Kidney glomerular epithelial cell (primary cell): Measurements from ENCODE around the gene CACNB4.

Experiments used
- DNase-seq: peaks from one replicate; lab custom pipeline; 2025; lab: John Stamatoyannopoulos, UW

Gene CACNB4

DNA sequence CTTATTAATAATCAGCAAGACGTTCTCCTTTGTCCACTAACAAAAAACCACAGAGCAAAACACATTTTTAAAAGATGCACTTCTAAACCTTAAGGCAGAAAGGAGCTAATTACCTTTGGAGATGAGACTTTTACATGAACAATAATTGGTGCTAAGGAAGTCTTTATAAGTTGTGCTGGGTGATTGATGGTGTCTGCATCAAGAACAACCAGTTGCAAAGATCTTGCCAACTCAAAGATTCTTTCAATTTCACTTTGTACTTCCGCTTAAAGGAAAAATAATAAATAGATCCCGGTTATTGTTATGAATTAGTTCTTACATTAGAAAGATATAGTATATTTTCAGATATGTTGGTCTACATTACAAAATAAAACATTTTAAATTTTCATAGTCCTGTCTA, 243.7 kb downstream of the CACNB4 start:
- no peak for DNase-seq

GRCh38 chr2:151853070-151853758, 245.6 kb downstream of the CACNB4 start:
- peak; percentile 12 for DNase-seq

- DNase-seq, result no peak
Measured at GRCh38 chr2:151852260-151853069, 246.4 kb downstream of the CACNB4 start.

- DNase-seq, result peak; percentile 86
Measured at GRCh38 chr2:151851761-151852160, 247.1 kb downstream of the CACNB4 start.

- DNase-seq, result no peak
Measured at GRCh38 chr2:151849413-151850010, 249.3 kb downstream of the CACNB4 start.

GRCh38 chr2:151845884-151846283, 253.0 kb downstream of the CACNB4 start:
- no peak for DNase-seq

GRCh38 chr2:151845481-151845880, 253.4 kb downstream of the CACNB4 start:
- no peak for DNase-seq

GRCh38 chr2:151844211-151844896, 254.5 kb downstream of the CACNB4 start:
- DNase-seq, result no peak

GRCh38 chr2:151843691-151844061, 255.2 kb downstream of the CACNB4 start:
- no peak for DNase-seq

- no peak for DNase-seq
Measured at GRCh38 chr2:151842830-151843690, 255.8 kb downstream of the CACNB4 start.

DNA sequence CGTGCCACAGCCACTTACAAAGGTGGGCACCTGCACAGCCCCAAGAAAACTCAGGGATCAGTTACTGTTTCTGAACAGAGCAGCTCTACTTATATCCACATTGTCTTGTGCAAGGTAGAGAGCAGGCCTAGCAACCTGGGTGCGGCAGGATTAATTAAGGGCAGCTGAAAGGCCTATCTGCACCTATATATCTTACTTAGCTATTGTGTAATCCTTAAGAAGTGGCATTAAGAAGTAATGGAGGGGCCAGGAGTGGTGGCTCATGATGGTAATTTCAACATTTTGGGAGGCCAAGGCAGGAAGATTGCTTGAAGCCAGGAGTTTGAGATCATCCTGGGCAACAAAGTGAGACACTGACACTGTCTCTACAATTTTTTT, 257.8 kb downstream of the CACNB4 start:
- no peak for DNase-seq

GRCh38 chr2:151840216-151841046, 258.4 kb downstream of the CACNB4 start:
- DNase-seq, result no peak

GRCh38 chr2:151837926-151838325, 260.9 kb downstream of the CACNB4 start:
- no peak for DNase-seq

DNA sequence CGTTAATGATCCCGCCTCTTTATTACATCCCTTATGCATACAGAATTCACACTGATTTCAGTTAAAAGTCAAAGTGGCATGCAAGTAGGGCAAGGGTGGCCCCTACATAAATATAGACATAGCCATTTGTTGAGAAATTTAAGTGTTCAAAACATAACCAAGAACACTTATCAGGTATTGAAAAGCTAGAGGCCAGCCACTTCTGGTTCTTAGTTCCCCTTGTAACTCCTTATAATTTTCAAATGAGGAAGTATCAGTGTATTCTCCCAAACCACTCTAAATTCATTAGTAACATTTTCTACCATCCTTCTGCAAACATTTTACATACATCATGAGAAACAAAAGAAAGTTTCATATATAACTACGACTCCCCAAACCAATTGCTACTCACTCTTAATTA, 264.9 kb downstream of the CACNB4 start:
- no peak for DNase-seq

DNA sequence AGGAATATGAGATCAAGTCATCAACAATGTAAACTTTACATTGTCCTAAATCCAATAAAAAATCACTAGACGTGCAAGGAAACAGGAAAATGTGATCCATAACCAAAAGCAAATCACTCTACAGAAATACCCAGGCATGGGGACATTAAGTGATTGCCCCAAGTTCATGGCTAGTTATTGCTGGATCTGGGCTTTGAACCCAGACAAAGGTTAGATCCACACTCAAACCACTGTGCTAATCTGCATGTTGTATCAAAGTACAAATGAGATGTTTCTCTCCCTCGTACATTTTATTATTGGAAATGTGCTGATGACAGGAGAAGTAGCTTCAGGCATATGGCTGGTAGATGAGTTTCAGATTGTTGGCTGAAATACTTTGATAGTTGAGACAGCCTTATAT, 267.9 kb downstream of the CACNB4 start:
- no peak for DNase-seq

- DNase-seq, result no peak
Measured at GRCh38 chr2:151828890-151829324, 269.9 kb downstream of the CACNB4 start.

- DNase-seq, result peak; percentile 90
Measured at GRCh38 chr2:151828143-151828889, 270.5 kb downstream of the CACNB4 start, which contains the start of gene ARL5A. ARL5A (minus strand) TSS chr2:151828421; CDS start chr2:151828176, 245 bp downstream.

DNA sequence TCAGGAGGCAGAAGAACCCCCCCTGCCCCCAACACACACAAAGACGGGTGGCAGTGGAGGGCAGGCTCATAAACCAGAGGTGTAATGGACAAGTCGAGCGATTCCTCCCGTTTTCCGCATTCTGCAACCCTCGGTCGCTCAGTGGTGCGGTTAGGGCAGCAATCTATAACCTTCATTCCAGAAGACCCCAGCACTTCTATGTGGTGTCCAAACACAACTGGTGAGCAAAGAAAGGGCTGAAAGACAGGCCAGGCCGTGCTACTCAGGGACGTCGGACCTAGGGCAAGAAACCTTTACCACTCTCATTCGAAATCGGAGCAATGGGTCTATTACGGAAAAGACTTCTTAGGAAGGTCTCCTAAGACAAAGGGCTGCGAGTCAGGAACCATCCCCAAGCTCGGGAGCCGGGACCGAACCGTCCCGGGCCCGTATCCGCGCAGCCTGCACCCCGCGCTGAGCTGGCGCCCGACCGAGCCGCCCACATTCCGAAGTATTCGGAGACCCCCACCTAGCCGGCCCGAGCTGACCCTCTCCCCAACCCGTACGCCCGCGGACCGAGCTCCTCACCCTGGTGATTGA, 271.2 kb downstream of the CACNB4 start:
- peak; percentile 38 for DNase-seq

GRCh38 chr2:151826737-151827157, 272.1 kb downstream of the CACNB4 start:
- no peak for DNase-seq
